Mucosa of gallbladder (tissue), 1 donor: Measurements from ENCODE around the gene HDAC5. TPM values are rescaled to one million over a fixed set of nuclear protein-coding genes. Genes with fewer than 3 reads are reported as not detected.

Experiments used
- DNase-seq: peaks from one replicate; pipeline ENCODE4 v3.0.0-alpha.2; 2020; ENCODE audit warnings: low spot score
- total RNA-seq: library from RNA; stranded (reverse); gene quantifications from one replicate; pipeline ENCODE4 v1.2.1, GENCODE V29; 2021
- donor health status: DM: no; HTN: no; CAD: no.

Gene HDAC5
- total RNA-seq, 1 donor from 2014 or later, result 87.4 TPM

- no peak for DNase-seq
These were observed 93.7 kb downstream of the HDAC5 start for GRCh38 chr17:44029736-44030135.

Other genes with a start within 250 kb of the HDAC5 start
- gene MPP2, start 216.1 kb downstream of the HDAC5 start, total RNA-seq, result 7.0 TPM
- gene PPY, start 181.2 kb downstream of the HDAC5 start, total RNA-seq, result not detected
- not detected for gene PYY, start 169.7 kb downstream of the HDAC5 start, total RNA-seq
- 3.6 TPM for gene NAGS, start 119.0 kb downstream of the HDAC5 start, total RNA-seq
- gene TMEM101, start 108.7 kb downstream of the HDAC5 start, total RNA-seq, result 33.4 TPM
- 47.3 TPM for gene LSM12, start 57.0 kb downstream of the HDAC5 start, total RNA-seq
- gene G6PC3, start 52.9 kb downstream of the HDAC5 start, total RNA-seq, result 62.3 TPM
- gene HROB, start 18.3 kb upstream of the HDAC5 start, total RNA-seq, result 1.0 TPM
- 0.58 TPM for gene ASB16, start 47.1 kb upstream of the HDAC5 start, total RNA-seq
- 49.4 TPM for gene TMUB2, start 63.3 kb upstream of the HDAC5 start, total RNA-seq
- gene ATXN7L3, start 76.2 kb upstream of the HDAC5 start, total RNA-seq, result 77.0 TPM
- gene UBTF, start 96.0 kb upstream of the HDAC5 start, total RNA-seq, result 95.6 TPM
- 0.37 TPM for gene SLC4A1, start 144.5 kb upstream of the HDAC5 start, total RNA-seq
- 1.4 TPM for gene RUNDC3A, start 185.0 kb upstream of the HDAC5 start, total RNA-seq
- gene SLC25A39, start 201.2 kb upstream of the HDAC5 start, total RNA-seq, result 140 TPM
- 385 TPM for gene GRN, start 221.7 kb upstream of the HDAC5 start, total RNA-seq
- 4.0 TPM for gene FAM171A2, start 240.2 kb upstream of the HDAC5 start, total RNA-seq